GM12864 (cell line): ENCODE measurements around the gene RCOR3.

Experiments
- DNase-seq: peaks from one replicate; pipeline ENCODE4 v3.0.0-alpha.2; 2011; ENCODE audit warnings: low read depth
- H3K4me3 ChIP-seq: 2 replicates; pipeline ENCODE4 v1.5.1; 2011; ENCODE audit warnings: mild to moderate bottlenecking, low read depth, low read length, control low read depth
- CTCF ChIP-seq: IDR thresholded peaks from 2 replicates; pipeline ENCODE4 v1.5.1; 2011; ENCODE audit warnings: low read depth, mild to moderate bottlenecking, moderate library complexity, low read length, control low read depth, inconsistent platforms; ENCODE audit errors: missing control alignments

RCOR3 gene

GRCh38 chr1:211355873-211356272 lies 96.7 kb downstream of the RCOR3 start:
- no peak for DNase-seq
- no peak for TF ChIP-seq CTCF
- H3K4me3 ChIP-seq, result no peak overlapping the region

GRCh38 chr1:211356723-211357407 lies 97.7 kb downstream of the RCOR3 start:
- no peak for DNase-seq
- TF ChIP-seq CTCF, result no peak

GRCh38 chr1:211358685-211359084 lies 99.5 kb downstream of the RCOR3 start:
- no peak for TF ChIP-seq CTCF
- H3K4me3 ChIP-seq, result no peak overlapping the region
- no peak for DNase-seq

More at GRCh38 chr1:211356723-211357407, 97.7 kb downstream of the RCOR3 start:
- H3K4me3 ChIP-seq, result no peak overlapping the region

- TF ChIP-seq CTCF, result no peak
- no peak overlapping the region for H3K4me3 ChIP-seq
- DNase-seq, result no peak
These were observed 100.7 kb downstream of the RCOR3 start for GRCh38 chr1:211359876-211360275.

GRCh38 chr1:211361202-211361601 lies 102.0 kb downstream of the RCOR3 start:
- no peak for DNase-seq
- TF ChIP-seq CTCF, result no peak
- H3K4me3 ChIP-seq, result no peak overlapping the region
